GM12878 (cell line): ENCODE data around the gene C4BPB. TPM values are rescaled to one million over a fixed set of nuclear protein-coding genes. Genes with fewer than 3 reads are reported as not detected.

Experiments used
- ATAC-seq: fragments of 200-7000 bp; cut with Tn5 transposase; 3 replicates; pipeline ENCODE4 v1.9.1; 2020; ENCODE audit warnings: mild to moderate bottlenecking, moderate library complexity
- BruUV-seq: library from RNA; stranded (reverse); fragments of 400-500 nt; replicated peaks from 2 replicates; lab custom pipeline; 2021; lab: Mats Ljungman, UMichigan
- CTCF ChIA-PET: fragments of 300-600 bp; sonication (Branson Sonifier 250); formaldehyde crosslinking; extraction: SDS; loops from one replicate; lab custom pipeline; 2021; ENCODE audit warnings: inconsistent platforms; lab: Yijun Ruan, JAX
- POLR2A ChIA-PET: fragments of 350-600 bp; formaldehyde crosslinking; extraction: SDS; loops from one replicate; lab custom pipeline; 2021; ENCODE audit warnings: inconsistent platforms; lab: Charles Lee
- RAD21 ChIA-PET: fragments of 300-600 bp; sonication (Branson Sonifier 250); formaldehyde crosslinking; loops from one replicate; lab custom pipeline; 2023; ENCODE audit warnings: antibody characterized with exemption; ENCODE audit not compliant: unreplicated experiment; lab: Charles Lee
- SMC1A ChIA-PET: fragments of 300-600 bp; sonication (Branson Sonifier 250); formaldehyde crosslinking; loops from one replicate; lab custom pipeline; 2023; ENCODE audit not compliant: unreplicated experiment, uncharacterized antibody; lab: Charles Lee
- DNase-seq: peaks from one replicate; pipeline ENCODE4 v3.0.0-alpha.2; 2011; ENCODE audit warnings: low read depth, low spot score
- FAIRE-seq: peaks from 3 replicates; lab custom pipeline; 2011; peaks lifted over from hg19 to GRCh38; lab: Jason Lieb, UNC
- H2AFZ ChIP-seq: 2 replicates; pipeline ENCODE4 v1.6.0; 2011; ENCODE audit warnings: low read depth, low read length, control low read depth; ENCODE audit not compliant: control insufficient read depth
- H3K27ac ChIP-seq: 2 replicates; pipeline ENCODE4 v1.5.1; 2011; ENCODE audit warnings: control low read depth; ENCODE audit not compliant: control insufficient read depth, insufficient read depth
- H3K27me3 ChIP-seq, 2 experiments: replicated peaks in 1 of 2; 2 replicates each; pipeline versions ENCODE4 v1.6.0 to v1.6.1; 2011; ENCODE audit warnings: low read length in 1 of 2; ENCODE audit not compliant: control insufficient read depth in 2 of 2, insufficient read depth in 2 of 2
- H3K36me3 ChIP-seq, 2 experiments: 2 replicates each; pipeline ENCODE4 v1.5.1; 2011; ENCODE audit warnings: low read length in 1 of 2; ENCODE audit not compliant: control insufficient read depth in 2 of 2, insufficient read depth in 2 of 2
- H3K4me1 ChIP-seq: 2 replicates; pipeline ENCODE4 v1.6.1; 2011; ENCODE audit warnings: mild to moderate bottlenecking, low read length, moderate library complexity, mixed read lengths; ENCODE audit not compliant: control insufficient read depth, insufficient read depth
- H3K4me2 ChIP-seq: 2 replicates; pipeline ENCODE4 v1.6.0; 2011; ENCODE audit warnings: control low read depth; ENCODE audit not compliant: control insufficient read depth, insufficient read depth
- H3K4me3 ChIP-seq: fragments of 200-600 bp; sonication (generic); 2 replicates; pipeline ENCODE4 v1.5.1; 2016
- H3K79me2 ChIP-seq: 2 replicates; pipeline ENCODE4 v1.6.0; 2011; ENCODE audit warnings: low read length; ENCODE audit not compliant: control insufficient read depth, insufficient read depth
- H3K9ac ChIP-seq: 2 replicates; pipeline ENCODE4 v1.8.0; 2011; ENCODE audit warnings: low read length, control low read depth, mixed read lengths; ENCODE audit not compliant: control insufficient read depth, insufficient read depth
- H3K9me3 ChIP-seq: replicated peaks from 3 replicates; pipeline ENCODE4 v1.5.1; 2011; ENCODE audit warnings: mild to moderate bottlenecking, low read length; ENCODE audit not compliant: control insufficient read depth, insufficient read depth
- H4K20me1 ChIP-seq: 2 replicates; pipeline ENCODE4 v1.6.0; 2011; ENCODE audit not compliant: control insufficient read depth, insufficient read depth
- ATF7 ChIP-seq: fragments of 450-650 bp; IDR thresholded peaks from 2 replicates; pipeline ENCODE4 v1.6.1; 2016; ENCODE audit warnings: low read depth, mild to moderate bottlenecking
- FOXK2 ChIP-seq: fragments of 450-650 bp; IDR thresholded peaks from 2 replicates; pipeline ENCODE4 v1.6.1; 2017; ENCODE audit warnings: mild to moderate bottlenecking, moderate library complexity
- GABPA ChIP-seq: IDR thresholded peaks from 2 replicates; pipeline ENCODE4 v1.6.1; 2014; ENCODE audit warnings: antibody characterized with exemption, low read depth, mild to moderate bottlenecking, inconsistent platforms
- MTA3 ChIP-seq: IDR thresholded peaks from 2 replicates; pipeline ENCODE4 v1.6.1; 2012; ENCODE audit warnings: low read length, inconsistent platforms, borderline replicate concordance
- YY1 ChIP-seq: IDR thresholded peaks from 2 replicates; pipeline ENCODE4 v1.6.1; 2011; ENCODE audit warnings: low read depth, mild to moderate bottlenecking, low read length
- ZNF207 ChIP-seq: fragments of 450-650 bp; IDR thresholded peaks from 2 replicates; pipeline ENCODE4 v1.6.1; 2014; ENCODE audit warnings: antibody characterized with exemption, mild to moderate bottlenecking, borderline replicate concordance
- WGBS: methylation state at CpG from one replicate; pipeline ENCODE4 v1.1.6; 2016; ENCODE audit warnings: low lambda C conversion rate; ENCODE audit not compliant: insufficient replicate concordance, insufficient coverage; ENCODE audit errors: missing lambda C conversion rate; 5-methylcytosine and 5-hydroxymethylcytosine counted together
- in situ Hi-C: fragments of 300-500 bp; cut with MboI; formaldehyde crosslinking; loops from 9 replicates; pipeline ENCODE4 v1.14.3; 2018; ENCODE audit warnings: mixed read lengths
- intact Hi-C: fragments of 100-400 bp; cut with micrococcal nuclease; formaldehyde crosslinking; loops from one replicate; pipeline ENCODE4 v1.14.2; 2022; ENCODE audit not compliant: unreplicated experiment
- polyA plus RNA-seq, 11 experiments: library from polyadenylated mRNA; depleted of rRNA in 4 of 11; unstranded in 6 of 11; stranded (reverse) in 5 of 11; fragments of >200 nt; fragmentation: Nextera tagmentation in 4 of 11; fragmentation: Illumina TruSeq in 1 of 11; extraction: Ambion mirVana in 4 of 11; extraction: Trizol in 1 of 11; gene quantifications; 1 replicate in 1 of 11; 2 replicates in 10 of 11; pipeline versions ENCODE4 v1.2.1 to v1.2.3, GENCODE V29; 2011 to 2016; ENCODE audit warnings: inconsistent platforms in 2 of 11, missing spikeins in 2 of 11, low read depth in 1 of 11
- total RNA-seq, 4 experiments: library from RNA; depleted of rRNA in 3 of 4; stranded (reverse); fragments of >200 nt in 3 of 4; fragmentation: Illumina TruSeq in 1 of 4; extraction: Trizol in 1 of 4; gene quantifications; 2 replicates each; pipeline versions ENCODE4 v1.2.1 to v1.2.3, GENCODE V29; 2013 to 2021
- TF ChIP-seq, protein P1 (sequence below): IDR thresholded peaks from 2 replicates; pipeline ENCODE4 v1.6.1; 2012; ENCODE audit warnings: improper control_type of control experiment, low read depth, low read length; ENCODE audit not compliant: insufficient replicate concordance

The C4BPB gene
- total and polyA plus RNA-seq, 10 of the 15 experiments (the other 5 are each of a cell fraction or from before 2014, with no cell fraction given): 0.31 to 1.2 (median 0.53) TPM; not detected in 1

DNA sequence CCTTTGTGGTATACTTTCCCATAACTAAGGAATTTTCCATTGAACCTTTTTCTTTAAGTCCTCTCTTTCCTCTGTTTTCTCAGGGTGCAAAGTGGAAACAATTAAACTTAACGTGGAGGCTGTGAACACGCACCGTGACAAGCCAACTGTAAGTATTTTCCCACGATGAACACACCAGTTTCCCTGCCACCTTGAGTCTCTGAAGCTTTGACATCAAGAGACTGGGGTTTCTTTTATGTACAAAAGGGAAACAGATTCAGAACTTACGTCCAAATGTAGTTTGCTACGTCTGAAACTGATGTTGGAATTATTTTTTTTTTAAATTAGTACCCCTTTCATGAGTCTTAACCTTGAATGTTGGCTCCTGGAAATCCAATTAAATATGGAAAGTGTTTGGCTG lies 17.2 kb upstream of the C4BPB start:
- ChIA-PET POLR2A (interaction anchor here (0.6 to 0.9 kb wide), 2 partner anchors 18 to 250 kb away, joined by 4 read pairs; partner anchors contain the start of gene PFKFB2), RAD21 (interaction anchor here (1.0 to 1.5 kb wide), 3 partner anchors 139 to 360 kb away, joined by 3 to 4 read pairs (median 3); no protein-coding TSS in a partner anchor)
- no peaks in the 10 kb centered on the region for H3K9me3 ChIP-seq
- FAIRE-seq: no peak
- in situ Hi-C loops (no loop called here), intact Hi-C loops (no loop called here)
- no peak overlapping the region for H2AFZ ChIP-seq
- TF ChIP-seq ATF7 (no peak), YY1 (no peak), ZNF207 (no peak), GABPA (no peak), MTA3 (no peak), FOXK2 (no peak)
- TF ChIP-seq, protein P1, sequence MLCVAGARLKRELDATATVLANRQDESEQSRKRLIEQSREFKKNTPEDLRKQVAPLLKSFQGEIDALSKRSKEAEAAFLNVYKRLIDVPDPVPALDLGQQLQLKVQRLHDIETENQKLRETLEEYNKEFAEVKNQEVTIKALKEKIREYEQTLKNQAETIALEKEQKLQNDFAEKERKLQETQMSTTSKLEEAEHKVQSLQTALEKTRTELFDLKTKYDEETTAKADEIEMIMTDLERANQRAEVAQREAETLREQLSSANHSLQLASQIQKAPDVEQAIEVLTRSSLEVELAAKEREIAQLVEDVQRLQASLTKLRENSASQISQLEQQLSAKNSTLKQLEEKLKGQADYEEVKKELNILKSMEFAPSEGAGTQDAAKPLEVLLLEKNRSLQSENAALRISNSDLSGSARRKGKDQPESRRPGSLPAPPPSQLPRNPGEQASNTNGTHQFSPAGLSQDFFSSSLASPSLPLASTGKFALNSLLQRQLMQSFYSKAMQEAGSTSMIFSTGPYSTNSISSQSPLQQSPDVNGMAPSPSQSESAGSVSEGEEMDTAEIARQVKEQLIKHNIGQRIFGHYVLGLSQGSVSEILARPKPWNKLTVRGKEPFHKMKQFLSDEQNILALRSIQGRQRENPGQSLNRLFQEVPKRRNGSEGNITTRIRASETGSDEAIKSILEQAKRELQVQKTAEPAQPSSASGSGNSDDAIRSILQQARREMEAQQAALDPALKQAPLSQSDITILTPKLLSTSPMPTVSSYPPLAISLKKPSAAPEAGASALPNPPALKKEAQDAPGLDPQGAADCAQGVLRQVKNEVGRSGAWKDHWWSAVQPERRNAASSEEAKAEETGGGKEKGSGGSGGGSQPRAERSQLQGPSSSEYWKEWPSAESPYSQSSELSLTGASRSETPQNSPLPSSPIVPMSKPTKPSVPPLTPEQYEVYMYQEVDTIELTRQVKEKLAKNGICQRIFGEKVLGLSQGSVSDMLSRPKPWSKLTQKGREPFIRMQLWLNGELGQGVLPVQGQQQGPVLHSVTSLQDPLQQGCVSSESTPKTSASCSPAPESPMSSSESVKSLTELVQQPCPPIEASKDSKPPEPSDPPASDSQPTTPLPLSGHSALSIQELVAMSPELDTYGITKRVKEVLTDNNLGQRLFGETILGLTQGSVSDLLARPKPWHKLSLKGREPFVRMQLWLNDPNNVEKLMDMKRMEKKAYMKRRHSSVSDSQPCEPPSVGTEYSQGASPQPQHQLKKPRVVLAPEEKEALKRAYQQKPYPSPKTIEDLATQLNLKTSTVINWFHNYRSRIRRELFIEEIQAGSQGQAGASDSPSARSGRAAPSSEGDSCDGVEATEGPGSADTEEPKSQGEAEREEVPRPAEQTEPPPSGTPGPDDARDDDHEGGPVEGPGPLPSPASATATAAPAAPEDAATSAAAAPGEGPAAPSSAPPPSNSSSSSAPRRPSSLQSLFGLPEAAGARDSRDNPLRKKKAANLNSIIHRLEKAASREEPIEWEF: no peak
- TF ChIP-seq, all 136 proteins: peak for 0
- DNase-seq (no peak), ATAC-seq (no peak)
- Histone ChIP-seq H3K27ac (no peak overlapping the region), H3K79me2 (no peaks in the 10 kb centered on the region), H3K27me3 (no peaks in the 10 kb centered on the region), H3K36me3 (no peaks in the 10 kb centered on the region), H3K9ac (no peak overlapping the region), H3K4me3 (no peak overlapping the region), H4K20me1 (no peaks in the 10 kb centered on the region), H3K4me2 (no peak overlapping the region), H3K4me1 (peaks cover 12% of the 10 kb centered on the region)
- SMC1A ChIA-PET: interaction anchor here (0.8 to 7.7 kb wide), 5 partner anchors 9 to 421 kb away, joined by 3 to 66 read pairs (median 3); partner anchors contain the start of gene YOD1
- 89% methylated on average over 6 of the region's 6 CpGs for WGBS
- CTCF ChIA-PET: interaction anchor here (0.7 to 10.2 kb wide), 7 partner anchors 9 to 428 kb away, joined by 3 to 131 read pairs (median 5); partner anchors contain the start of genes PFKFB2 and YOD1
- no TSS peak for BruUV-seq
